Upper lobe of left lung (tissue), 6 donors: ENCODE data around the gene AGAP1. TPM values are rescaled to one million over a fixed set of nuclear protein-coding genes. Genes with fewer than 3 reads are reported as not detected.

Source experiments
- ATAC-seq, 2 donors: fragments of 200-7000 bp; cut with Tn5 transposase; one replicate each; pipeline ENCODE4 v1.9.1; 2022; ENCODE audit warnings: mild to moderate bottlenecking in 2 of 2, moderate library complexity in 2 of 2; ENCODE audit not compliant: low FRiP score in 2 of 2
- DNase-seq, 2 donors: peaks; one replicate each; pipeline ENCODE4 v3.0.0-alpha.2; 2019 to 2020
- H3K27ac ChIP-seq, 4 donors: fragments of 200-600 bp; sonication (generic); one replicate each; pipeline ENCODE4 v1.5.1; 2016 to 2019
- H3K27me3 ChIP-seq, 4 donors: fragments of 200-600 bp; sonication (generic); one replicate each; pipeline ENCODE4 v1.5.1; 2017 to 2019
- H3K36me3 ChIP-seq, 4 donors: fragments of 200-600 bp; sonication (generic); one replicate each; pipeline ENCODE4 v1.5.1; 2016 to 2019
- H3K4me1 ChIP-seq, 4 donors: fragments of 200-600 bp; sonication (generic); one replicate each; pipeline ENCODE4 v1.5.1; 2018 to 2019
- H3K4me3 ChIP-seq, 4 donors: fragments of 200-600 bp; sonication (generic); one replicate each; pipeline ENCODE4 v1.5.1; 2017 to 2019; ENCODE audit warnings: mild to moderate bottlenecking in 2 of 4, moderate library complexity in 1 of 4
- H3K9me3 ChIP-seq, 4 donors: fragments of 200-600 bp; sonication (generic); one replicate each; pipeline ENCODE4 v1.5.1; 2018 to 2019
- EP300 ChIP-seq, 4 donors: sonication (generic); formaldehyde crosslinking; IDR thresholded peaks; one replicate each; pipeline ENCODE4 v1.5.1; 2017; ENCODE audit warnings: antibody characterized with exemption in 4 of 4, control low read depth in 2 of 4
- POLR2A ChIP-seq, 4 donors: fragments of 450-650 bp; IDR thresholded peaks; one replicate each; pipeline ENCODE4 v1.5.1; 2016 to 2017; ENCODE audit warnings: antibody characterized with exemption in 4 of 4, mild to moderate bottlenecking in 2 of 4
- POLR2AphosphoS5 ChIP-seq, 2 donors: sonication (generic); formaldehyde crosslinking; IDR thresholded peaks; one replicate each; pipeline ENCODE4 v1.5.1; 2017; ENCODE audit warnings: antibody characterized with exemption in 2 of 2
- WGBS, 2 donors: methylation state at CpG; one replicate each; pipeline ENCODE4 v1.1.5; 2017 to 2018; 5-methylcytosine and 5-hydroxymethylcytosine counted together
- total RNA-seq, 6 donors: library from RNA; depleted of rRNA in 4 of 6; stranded (reverse); fragments of >200 nt in 4 of 6; gene quantifications; one replicate each; pipeline versions ENCODE4 v1.1.0 to v1.2.1, GENCODE V29; 2016 to 2021
- TF ChIP-seq, protein P1 (sequence below), 6 experiments: fragments of 450-650 bp in 4 of 6; fragments of 200-600 bp in 2 of 6; sonication (generic) in 2 of 6; IDR thresholded peaks; one replicate each; pipeline ENCODE4 v1.5.1; 2016 to 2019; ENCODE audit warnings: antibody characterized with exemption in 6 of 6
- donor health status: DM: no; HTN: no; CAD: no; lungs with moderate emphysema.
- donor health status: DM: no; HTN: yes; CAD: no; lungs with severe emphysema.

The AGAP1 gene
- total RNA-seq, 6 donors from 2014 or later: 25.5 to 45.1 (median 30.7) TPM

GRCh38 chr2:235668782-235669181 lies 174.9 kb downstream of the AGAP1 start:
- Histone ChIP-seq H3K36me3 (no peaks in the 10 kb centered on the region), H3K27me3 (peaks cover 0 to 9% (median 0%) of the 10 kb centered on the region in 4 donors), H3K27ac (no peak overlapping the region), H3K4me3 (no peak overlapping the region), H3K9me3 (no peaks in the 10 kb centered on the region), H3K4me1 (peaks cover 19 to 40% (median 28%) of the 10 kb centered on the region in 4 donors)
- ATAC-seq: no peak
- DNase-seq: no peak
- 95% methylated on average over 4 of the region's 4 CpGs for WGBS, 2 donors
- TF ChIP-seq POLR2A (IDR thresholded peaks at IDR 0.05) (no peak), EP300 (IDR thresholded peaks at IDR 0.05) (no peak), POLR2AphosphoS5 (IDR thresholded peaks at IDR 0.05) (no peak)
- TF ChIP-seq, protein P1, sequence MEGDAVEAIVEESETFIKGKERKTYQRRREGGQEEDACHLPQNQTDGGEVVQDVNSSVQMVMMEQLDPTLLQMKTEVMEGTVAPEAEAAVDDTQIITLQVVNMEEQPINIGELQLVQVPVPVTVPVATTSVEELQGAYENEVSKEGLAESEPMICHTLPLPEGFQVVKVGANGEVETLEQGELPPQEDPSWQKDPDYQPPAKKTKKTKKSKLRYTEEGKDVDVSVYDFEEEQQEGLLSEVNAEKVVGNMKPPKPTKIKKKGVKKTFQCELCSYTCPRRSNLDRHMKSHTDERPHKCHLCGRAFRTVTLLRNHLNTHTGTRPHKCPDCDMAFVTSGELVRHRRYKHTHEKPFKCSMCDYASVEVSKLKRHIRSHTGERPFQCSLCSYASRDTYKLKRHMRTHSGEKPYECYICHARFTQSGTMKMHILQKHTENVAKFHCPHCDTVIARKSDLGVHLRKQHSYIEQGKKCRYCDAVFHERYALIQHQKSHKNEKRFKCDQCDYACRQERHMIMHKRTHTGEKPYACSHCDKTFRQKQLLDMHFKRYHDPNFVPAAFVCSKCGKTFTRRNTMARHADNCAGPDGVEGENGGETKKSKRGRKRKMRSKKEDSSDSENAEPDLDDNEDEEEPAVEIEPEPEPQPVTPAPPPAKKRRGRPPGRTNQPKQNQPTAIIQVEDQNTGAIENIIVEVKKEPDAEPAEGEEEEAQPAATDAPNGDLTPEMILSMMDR (IDR thresholded peaks at IDR 0.05): no peak

- Histone ChIP-seq H3K27ac (no peak overlapping the region), H3K4me1 (peaks cover 19 to 40% (median 28%) of the 10 kb centered on the region in 4 donors), H3K36me3 (no peaks in the 10 kb centered on the region), H3K27me3 (peaks cover 0 to 9% (median 0%) of the 10 kb centered on the region in 4 donors), H3K4me3 (peak overlapping the region; percentile 43 to 67 (median 64)), H3K9me3 (no peaks in the 10 kb centered on the region)
- TF ChIP-seq EP300 (IDR thresholded peaks at IDR 0.05) (no peak), POLR2A (IDR thresholded peaks at IDR 0.05) (no peak), POLR2AphosphoS5 (IDR thresholded peaks at IDR 0.05) (no peak)
- TF ChIP-seq, protein P1 (IDR thresholded peaks at IDR 0.05): no peak
- ATAC-seq: peak; percentile 70 to 77
- WGBS, 2 donors: 2 to 8% methylated on average over 4 to 5 of the region's 77 CpGs
- DNase-seq: peak; percentile 46 to 94
These were observed 175.5 kb downstream of the AGAP1 start for GRCh38 chr2:235669269-235669831.

DNA sequence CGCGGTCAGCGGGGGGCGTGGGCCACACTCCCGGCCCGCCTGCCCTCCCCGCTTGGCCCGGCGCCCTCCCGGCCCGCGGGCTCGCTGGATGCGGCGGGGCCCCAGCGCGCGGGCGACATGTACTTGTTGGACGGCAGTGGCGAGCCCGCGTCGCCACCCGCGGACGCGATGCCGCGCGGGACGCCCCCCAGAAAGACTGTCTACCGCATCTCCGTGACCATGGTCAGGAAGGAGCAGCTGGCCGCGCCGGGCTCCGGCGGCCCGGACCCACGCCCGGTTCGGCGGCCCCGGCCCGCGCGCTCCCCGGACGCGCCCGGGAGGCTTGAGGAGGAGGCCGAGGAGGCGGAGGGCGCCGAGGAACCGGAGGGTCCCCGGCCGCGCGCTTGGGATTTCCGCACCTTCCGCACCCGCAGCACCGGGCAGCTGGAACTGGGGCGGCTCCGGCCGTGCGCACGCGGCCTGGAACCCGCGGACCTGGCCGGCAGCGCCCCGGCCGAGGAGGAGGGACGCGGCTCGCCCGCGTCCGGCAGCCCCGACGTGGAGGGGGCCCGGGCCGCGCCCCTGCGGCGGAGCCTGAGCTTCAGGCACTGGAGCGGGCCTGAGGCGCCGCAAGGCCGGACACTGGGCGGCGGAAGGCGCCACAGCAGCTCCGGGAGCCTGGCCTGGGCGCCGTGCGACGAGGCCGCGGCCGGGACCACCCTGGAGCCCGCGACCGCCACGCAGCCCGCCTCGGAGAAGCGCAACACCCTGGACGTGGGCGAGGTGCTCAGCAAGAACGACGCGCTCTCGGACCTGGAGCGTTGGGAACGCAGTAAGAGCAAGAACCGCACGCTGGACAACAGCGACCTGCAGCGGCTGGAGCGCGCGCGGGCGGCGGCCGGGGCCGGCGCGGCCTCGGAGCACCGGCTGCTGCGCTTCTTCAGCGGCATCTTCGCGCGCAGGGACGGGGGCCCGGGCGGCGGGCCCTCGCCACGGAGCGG lies 176.4 kb downstream of the AGAP1 start:
- TF ChIP-seq, protein P1 (IDR thresholded peaks at IDR 0.05): peak; percentile 25 to 82 (median 57)
- TF ChIP-seq POLR2A (IDR thresholded peaks at IDR 0.05): no peak
- peak; percentile 43 to 92 for DNase-seq
- H3K27me3 ChIP-seq: peaks cover 0 to 9% (median 0%) of the 10 kb centered on the region in 4 donors
- WGBS, 2 donors: 3% methylated on average over 26 of the region's 148 CpGs; no CpG with 5 or more reads in 1 of the 2 donors
- H3K27ac ChIP-seq: peak overlapping the region in 1 of 4 donors; percentile 52
- no peaks in the 10 kb centered on the region for H3K36me3 ChIP-seq
- peaks cover 19 to 38% (median 25%) of the 10 kb centered on the region in 4 donors for H3K4me1 ChIP-seq
- H3K9me3 ChIP-seq: no peaks in the 10 kb centered on the region
- peak in 1 of 2 donors; percentile 66 for ATAC-seq
- peak overlapping the region in 3 of 4 donors; percentile 64 to 67 (median 65) for H3K4me3 ChIP-seq

DNA sequence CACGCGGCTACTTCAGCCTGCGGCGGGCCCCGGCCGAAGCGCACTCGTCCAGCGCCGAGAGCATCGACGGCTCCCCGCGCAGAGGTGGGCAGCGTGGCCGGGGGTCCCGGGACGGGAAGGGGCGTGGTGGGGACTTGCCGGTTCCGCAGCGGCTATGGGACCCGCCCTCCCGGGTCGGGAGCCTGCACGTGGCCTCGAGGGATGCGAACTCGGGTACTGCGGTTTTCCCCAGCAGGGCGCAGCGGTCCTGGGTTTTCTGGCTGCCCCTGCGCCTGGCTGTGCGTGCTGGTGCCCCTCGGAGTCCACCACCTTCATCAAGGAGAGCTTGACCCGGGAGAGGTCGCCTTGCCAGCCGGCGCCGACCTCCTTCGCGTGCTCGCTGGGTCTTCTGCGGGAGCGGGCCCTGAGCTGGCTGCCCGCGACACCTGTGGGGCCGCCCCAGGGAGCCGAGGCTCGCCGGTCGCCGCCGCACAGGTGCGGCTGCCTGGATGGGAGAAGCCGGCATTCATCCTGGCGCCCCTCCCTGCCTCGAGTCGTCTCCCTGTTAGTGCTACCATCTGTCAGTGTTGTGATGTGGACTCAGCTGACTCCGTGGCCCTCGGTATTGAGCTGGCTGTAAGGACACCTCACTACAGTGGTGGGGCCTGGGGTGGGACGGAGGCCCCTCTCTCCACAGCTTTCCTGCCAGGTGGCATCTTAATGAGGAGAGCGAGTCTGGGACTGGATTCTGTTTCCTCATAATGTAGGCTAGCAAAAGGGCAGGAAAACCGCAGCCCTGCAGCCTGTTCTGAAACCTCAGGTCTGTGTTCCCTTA lies 177.3 kb downstream of the AGAP1 start:
- Histone ChIP-seq H3K9me3 (no peaks in the 10 kb centered on the region), H3K4me1 (peaks cover 11 to 29% (median 16%) of the 10 kb centered on the region in 4 donors), H3K27ac (no peak overlapping the region), H3K4me3 (peak overlapping the region in 3 of 4 donors; percentile 64 to 67 (median 65)), H3K36me3 (no peaks in the 10 kb centered on the region), H3K27me3 (peaks cover 0 to 9% (median 0%) of the 10 kb centered on the region in 4 donors)
- DNase-seq (no peak), ATAC-seq (peak in 1 of 2 donors; percentile 14)
- 71 to 74% methylated on average over 3 to 39 of the region's 64 CpGs for WGBS, 2 donors
- TF ChIP-seq POLR2AphosphoS5 (IDR thresholded peaks at IDR 0.05): no peak
- TF ChIP-seq POLR2A (IDR thresholded peaks at IDR 0.05): no peak
- TF ChIP-seq EP300 (IDR thresholded peaks at IDR 0.05): no peak
- TF ChIP-seq, protein P1 (IDR thresholded peaks at IDR 0.05): no peak
